Stimulated activated CD8-positive, alpha-beta memory T cell treated with anti-CD3 and anti-CD28 coated beads, Interleukin-12 subunit alpha, Interleukin-12 subunit beta, amount 100 ng/mL, for 1 hour (primary cell): Measurements from ENCODE around the gene TAB2.

Experiments used
- DNase-seq: peaks from one replicate; pipeline ENCODE4 v3.0.0-alpha.2; 2020; ENCODE audit warnings: low read depth

Gene TAB2

GRCh38 chr6:149419696-149420404, 102.3 kb downstream of the TAB2 start:
- no peak for DNase-seq

- DNase-seq = no peak
These were observed 103.6 kb downstream of the TAB2 start for GRCh38 chr6:149421132-149421531.

- no peak for DNase-seq
These were observed 105.1 kb downstream of the TAB2 start for GRCh38 chr6:149422581-149422980.

GRCh38 chr6:149423964-149424440, 106.5 kb downstream of the TAB2 start:
- DNase-seq = no peak

- DNase-seq = no peak
These were observed 107.7 kb downstream of the TAB2 start for GRCh38 chr6:149425224-149425623.

DNA sequence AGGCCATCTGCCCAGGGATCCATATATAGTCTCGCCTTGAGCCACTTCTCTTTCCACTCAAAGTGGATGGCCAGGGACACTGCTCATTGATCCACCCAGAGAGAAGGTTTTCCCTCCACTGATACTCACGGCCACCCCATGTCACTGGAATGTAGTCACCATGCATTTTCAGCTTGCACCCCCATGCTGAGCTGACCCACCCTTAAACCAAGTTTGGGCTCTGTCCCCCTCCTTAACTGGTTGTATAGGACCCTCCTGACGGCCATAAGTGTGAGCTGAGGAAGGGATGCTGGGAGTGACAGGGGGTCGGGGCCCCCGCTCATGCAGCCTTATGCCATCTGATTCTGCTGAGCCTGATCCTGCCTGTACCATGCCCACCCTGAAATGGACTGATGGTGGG, 108.2 kb downstream of the TAB2 start:
- no peak for DNase-seq

DNA sequence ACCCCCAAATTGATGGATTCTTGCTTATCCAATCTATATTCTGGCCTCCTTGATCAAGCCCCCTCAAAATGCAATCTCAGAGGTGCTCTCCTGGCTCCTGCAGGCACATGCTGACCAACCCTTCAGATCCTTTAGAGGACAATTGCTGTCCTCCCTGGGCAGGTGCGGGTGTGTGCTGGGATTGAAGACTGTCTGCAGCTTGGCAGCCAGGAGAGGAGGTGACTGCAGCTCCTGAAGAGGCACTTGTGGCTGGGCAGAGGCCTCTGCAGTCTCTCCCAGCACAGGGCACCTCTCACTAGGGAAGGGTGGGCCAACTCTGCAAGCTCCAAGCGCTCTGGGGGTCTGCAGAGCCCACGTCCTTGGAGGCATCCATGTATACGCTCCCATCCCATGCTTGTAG, 111.1 kb downstream of the TAB2 start:
- DNase-seq = no peak

DNA sequence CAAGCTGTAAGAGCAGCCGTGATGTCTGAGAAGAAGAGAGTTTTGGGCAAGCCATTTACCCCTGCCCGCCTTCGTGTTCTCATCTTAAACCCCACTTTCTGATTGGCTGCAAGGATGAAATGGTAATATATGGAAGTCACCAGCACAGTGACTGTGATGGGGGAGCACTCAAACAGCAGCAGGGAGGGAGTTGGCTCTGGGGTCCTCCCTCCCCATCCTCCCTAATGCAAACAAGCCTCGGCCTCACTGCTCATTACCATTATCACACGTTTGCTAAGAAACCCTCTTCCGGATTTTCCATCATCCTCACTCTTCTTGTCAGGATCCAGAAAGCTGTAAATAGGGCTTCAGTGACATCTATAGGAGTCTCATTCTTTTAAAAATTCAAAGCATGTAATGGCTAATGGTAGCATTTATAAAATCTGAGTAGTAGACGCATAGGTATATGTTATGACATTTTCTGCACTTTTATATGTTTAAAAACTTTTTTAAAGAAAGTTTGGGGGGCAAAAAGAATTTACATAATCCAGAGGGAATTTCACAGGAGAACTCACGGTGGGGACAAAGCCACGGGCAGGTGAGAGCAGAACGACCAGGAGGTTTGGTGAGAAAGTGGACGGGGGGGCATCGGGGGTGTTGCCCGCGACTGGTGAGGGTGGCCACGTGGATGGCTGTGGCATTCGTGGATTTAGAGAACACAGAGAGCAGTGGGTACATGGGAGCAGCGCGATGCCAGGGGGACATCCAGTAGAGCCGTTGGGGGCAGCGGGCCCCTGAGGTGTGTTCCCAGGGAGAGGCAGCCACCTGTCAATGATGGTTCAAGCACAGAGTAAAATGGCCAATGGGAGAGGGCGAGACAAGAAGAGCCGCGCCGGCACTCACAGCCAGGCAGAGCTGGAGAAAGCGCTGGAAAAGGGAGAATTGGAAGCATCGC, 112.2 kb downstream of the TAB2 start:
- no peak for DNase-seq

DNA sequence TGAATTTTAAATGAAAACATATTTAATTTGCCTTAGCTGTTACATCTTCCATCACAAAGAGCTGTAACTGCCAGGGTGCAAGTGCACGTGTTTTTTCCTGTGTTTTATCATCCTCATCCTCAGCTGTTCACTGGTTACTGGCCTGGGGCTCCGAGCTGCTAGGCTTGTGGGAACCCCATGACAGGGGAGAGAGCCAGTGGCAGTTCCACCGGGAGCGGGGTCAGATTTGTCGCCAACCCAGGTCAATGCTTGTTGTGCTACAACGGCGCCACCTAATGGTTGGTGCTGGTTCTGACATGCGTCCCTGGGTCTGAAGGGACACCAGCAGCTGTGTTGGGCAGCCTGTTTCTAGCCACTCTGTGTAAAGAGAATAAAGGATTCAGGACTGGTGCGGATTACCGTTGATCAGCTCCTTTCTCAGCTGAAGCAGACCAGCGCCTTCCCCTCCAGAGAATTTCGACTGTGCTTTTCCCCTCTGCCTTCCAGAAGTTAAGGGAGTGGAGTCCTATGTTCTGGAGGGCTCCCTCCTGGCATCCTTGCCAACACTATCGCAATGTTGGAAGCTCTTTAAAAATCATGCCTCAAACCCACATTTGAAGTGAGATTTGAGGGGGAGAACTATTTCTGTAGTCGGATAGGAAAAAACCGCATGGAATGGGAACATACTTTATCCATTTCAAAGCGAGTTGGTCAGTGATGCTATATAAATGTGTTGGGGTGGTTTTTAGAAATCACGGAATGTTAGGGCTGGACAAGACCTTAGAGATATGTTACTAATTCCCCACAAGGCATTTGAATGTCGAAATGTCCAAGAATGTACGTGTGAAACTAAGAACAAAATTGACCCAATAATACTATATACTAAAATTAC, 114.6 kb downstream of the TAB2 start:
- peak; percentile 87 for DNase-seq

GRCh38 chr6:149433405-149433804, 115.9 kb downstream of the TAB2 start:
- DNase-seq = no peak

GRCh38 chr6:149433881-149434280, 116.4 kb downstream of the TAB2 start:
- no peak for DNase-seq

DNA sequence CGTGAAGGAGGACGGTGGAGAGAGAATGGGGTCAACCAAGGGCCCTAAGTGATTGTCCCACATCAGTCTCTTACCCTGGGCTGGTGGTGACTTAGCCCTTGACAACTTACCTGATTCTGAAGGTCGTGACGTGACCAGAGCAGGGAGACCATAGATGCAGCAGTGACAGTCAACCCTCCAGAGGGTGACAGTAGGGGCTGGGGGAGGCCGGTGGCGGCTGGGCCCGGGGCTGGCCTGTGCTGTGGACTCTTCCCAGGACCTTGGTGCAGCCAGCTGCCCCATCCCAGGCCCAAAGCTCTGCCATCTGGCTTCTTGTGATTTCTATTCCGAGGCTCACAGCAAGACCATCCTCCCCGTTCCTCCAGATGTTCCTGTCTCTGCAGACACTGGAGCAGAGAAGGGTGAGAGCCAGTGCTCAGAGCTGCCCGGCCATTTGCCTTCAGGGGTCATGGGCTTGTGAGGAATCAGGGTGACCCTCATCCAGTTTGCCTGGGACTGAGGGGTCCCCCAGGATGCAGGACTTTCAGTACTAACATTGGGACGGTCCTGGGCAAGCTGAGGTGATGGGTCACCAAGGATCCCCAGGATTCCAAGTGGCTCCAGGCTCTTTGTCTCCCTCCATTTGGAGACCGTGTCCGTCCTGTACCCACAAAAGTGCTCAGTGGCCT, 118.5 kb downstream of the TAB2 start:
- no peak for DNase-seq

DNA sequence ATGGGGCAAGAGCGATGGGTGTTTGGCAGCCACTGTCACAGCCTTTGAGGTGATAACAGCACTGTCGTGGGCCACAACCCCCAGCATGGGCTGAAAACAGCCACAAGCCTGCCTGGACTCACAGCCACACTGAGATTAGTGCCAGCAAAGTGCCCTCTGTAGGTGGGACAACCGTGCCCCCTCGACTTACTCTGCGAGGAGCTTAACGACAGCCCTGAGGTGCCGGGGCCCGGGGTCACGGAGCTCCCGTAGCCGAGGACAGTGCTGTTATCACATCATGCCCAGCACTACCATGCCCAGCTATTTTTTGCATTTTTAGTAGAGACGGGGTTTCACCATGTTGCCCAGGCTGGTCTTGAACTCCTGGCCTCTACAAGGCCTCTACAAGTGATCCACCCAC, 119.1 kb downstream of the TAB2 start:
- no peak for DNase-seq

GRCh38 chr6:149437212-149437611, 119.7 kb downstream of the TAB2 start:
- DNase-seq = no peak

GRCh38 chr6:149438855-149439254, 121.3 kb downstream of the TAB2 start:
- DNase-seq = no peak

DNA sequence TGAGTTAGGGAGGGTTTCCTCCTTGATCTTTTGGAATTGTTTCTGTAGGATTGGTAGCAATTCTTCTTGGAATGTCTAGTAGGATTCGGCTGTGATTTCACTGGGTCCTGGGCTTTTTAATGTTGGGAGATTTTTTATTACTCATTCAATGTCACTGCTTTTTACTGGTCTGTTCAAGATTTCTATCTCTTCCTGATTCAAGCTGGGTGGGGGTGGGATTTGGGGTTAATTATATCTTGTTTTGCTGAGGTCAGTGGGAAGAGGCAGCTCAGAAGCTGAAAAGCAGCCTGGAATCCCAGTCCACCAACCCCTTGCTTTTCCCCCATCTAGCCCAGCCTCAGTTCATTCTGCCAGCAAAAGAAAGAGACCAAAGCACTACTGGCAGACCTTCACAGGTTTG, 122.1 kb downstream of the TAB2 start:
- no peak for DNase-seq

DNA sequence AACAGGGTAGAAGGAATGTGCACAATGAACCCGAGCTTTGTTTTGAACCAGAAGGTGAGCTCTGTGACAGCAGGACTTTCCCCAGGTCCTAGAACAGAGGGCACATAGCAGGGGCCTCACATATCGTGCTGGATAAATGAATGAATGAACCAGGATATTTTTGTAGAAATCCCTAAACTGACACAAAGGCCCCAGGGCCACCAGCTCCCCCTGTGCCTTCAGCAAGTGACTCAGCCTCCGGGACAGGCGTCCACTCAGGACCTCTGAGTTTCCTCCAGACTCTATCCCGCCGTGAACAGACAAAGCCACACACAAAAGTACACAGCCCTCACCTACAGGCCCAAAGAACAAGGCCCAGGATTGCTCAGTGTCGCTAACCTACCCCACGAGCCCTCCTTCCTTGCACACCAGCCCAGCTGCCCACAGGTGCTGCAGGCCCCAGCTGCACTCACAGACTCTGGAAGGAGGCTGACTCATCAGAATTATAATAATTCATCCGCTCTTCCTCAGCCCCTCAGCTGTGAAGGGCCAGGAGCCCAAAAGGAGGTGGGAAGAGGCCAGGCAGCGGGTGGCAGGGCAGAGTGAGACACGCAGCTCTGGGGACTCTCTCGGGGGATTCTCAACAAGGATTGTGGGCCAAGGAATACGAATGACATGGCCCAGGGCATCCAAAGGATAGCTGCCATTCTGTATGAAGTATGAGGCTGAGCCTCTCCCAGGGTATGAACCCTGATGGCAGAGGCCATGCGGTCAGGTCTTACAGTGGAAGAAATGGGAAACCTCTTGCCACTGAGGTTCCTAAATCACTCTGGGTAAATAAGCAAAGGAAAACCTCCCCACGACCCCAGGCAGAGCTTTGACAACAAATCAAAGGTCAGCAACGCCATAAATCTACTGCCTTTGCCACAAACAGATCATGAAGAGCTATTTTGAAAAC, 123.5 kb downstream of the TAB2 start:
- DNase-seq = no peak

DNA sequence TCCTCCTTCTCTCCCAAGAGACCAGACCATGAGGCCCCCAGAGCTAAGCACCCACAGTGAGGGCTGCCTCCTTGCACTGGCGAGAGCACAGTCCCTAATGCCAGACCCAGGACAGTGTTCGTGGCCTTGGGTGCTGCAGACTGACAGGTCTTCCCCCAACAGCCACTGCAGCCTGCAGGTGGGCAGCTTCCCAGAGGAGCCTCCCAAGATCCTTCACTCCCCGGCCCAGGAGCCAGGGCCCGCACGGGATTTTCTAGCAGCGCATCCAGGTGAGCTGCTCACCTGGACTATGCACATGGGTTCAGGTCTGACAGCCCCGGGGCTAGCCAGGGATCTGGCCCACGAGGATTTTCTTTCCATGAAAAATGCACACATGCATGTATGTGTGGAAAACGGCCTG, 124.2 kb downstream of the TAB2 start:
- no peak for DNase-seq

DNA sequence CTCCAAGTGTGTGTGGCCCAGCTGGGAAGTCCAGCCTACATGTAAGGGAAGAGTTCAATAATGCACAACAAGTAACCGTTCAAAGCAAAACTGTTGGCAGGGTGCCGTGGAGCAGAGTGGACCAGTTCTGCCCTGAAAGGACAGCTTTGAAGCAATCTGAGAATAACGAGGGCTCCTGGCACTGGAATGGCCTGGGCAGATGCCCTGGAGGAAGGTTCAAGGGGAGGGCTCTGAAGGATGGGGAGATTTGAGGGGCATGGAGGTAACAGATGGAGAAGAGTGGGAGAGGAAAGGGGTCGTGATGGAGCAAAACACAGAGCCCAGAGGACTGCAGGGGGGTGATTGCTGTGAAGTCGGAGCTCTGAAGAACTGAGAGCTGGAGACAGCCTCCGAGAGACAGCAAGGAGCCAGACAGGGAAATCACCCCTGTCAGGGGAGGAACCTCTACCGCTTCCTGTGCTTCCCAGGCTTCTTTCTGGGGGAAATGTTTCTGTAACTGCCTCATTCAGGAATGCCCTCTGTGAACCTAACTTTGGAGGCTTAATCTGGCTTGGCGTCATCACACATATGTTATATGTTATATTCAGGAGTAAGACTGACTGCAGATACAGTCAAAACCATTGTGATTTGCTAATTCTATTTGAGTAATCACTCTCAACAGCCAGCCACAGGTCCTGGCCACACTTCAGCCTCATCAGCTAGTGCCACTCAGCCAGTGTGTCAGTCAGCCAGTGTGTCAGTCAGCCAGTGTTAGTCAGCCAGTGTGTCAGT, 126.1 kb downstream of the TAB2 start:
- no peak for DNase-seq
